Activated naive CD4-positive, alpha-beta T cell treated with anti-CD3 and anti-CD28 coated beads, Interleukin-2, amount 10 ng/mL, durations not matched to agents 7 days and 5 days (primary cell): ENCODE measurements around the gene GSTT4.
"Not testable (repeated sequence)": the region's sequence is repeated elsewhere in the genome, so short reads cannot be mapped to it uniquely, and the experiment has no call there.

Experiments
- CTCF ChIA-PET: fragments of 350-600 bp; sonication (Branson Sonifier 250); formaldehyde crosslinking; loops from one replicate; lab custom pipeline; 2021; ENCODE audit warnings: antibody characterized with exemption; lab: Charles Lee
- DNase-seq: peaks from one replicate; pipeline ENCODE4 v3.0.0-alpha.2; 2020
- H3K27ac Mint-ChIP-seq: one replicate; pipeline ENCODE4 v1.8.0; 2021; ENCODE audit warnings: mild to moderate bottlenecking, moderate library complexity, mixed read lengths
- H3K27me3 Mint-ChIP-seq: one replicate; pipeline ENCODE4 v1.8.0; 2021; ENCODE audit warnings: mild to moderate bottlenecking, mixed read lengths
- H3K36me3 Mint-ChIP-seq: one replicate; pipeline ENCODE4 v1.8.0; 2021; ENCODE audit warnings: mixed read lengths
- H3K4me1 Mint-ChIP-seq: one replicate; pipeline ENCODE4 v1.8.0; 2021; ENCODE audit warnings: mixed read lengths
- H3K4me3 Mint-ChIP-seq: one replicate; pipeline ENCODE4 v1.8.0; 2021; ENCODE audit warnings: mild to moderate bottlenecking, moderate library complexity, mixed read lengths
- H3K9me3 Mint-ChIP-seq: one replicate; pipeline ENCODE4 v1.8.0; 2021; ENCODE audit warnings: mixed read lengths

GSTT4 gene

GRCh38 chr22:24005201-24005600 lies at the start of gene GSTT4:
GSTT4 (minus strand) TSS chr22:24005453; CDS start chr22:24005356, 97 bp downstream.
- no peak for DNase-seq
- Mint-ChIP-seq H3K9me3 (no peaks in the 10 kb centered on the region), H3K27me3 (peaks cover 50% of the 10 kb centered on the region), H3K36me3 (no peaks in the 10 kb centered on the region), H3K4me3 (no peak within 1 kb of the TSS), H3K27ac (no peak within 1 kb of the TSS), H3K4me1 (peaks cover 3% of the 10 kb centered on the region)
- CTCF ChIA-PET, result interaction anchor here (1.6 kb wide), 1 partner anchor 170 kb away, joined by 3 read pairs; no protein-coding TSS in a partner anchor

DNA sequence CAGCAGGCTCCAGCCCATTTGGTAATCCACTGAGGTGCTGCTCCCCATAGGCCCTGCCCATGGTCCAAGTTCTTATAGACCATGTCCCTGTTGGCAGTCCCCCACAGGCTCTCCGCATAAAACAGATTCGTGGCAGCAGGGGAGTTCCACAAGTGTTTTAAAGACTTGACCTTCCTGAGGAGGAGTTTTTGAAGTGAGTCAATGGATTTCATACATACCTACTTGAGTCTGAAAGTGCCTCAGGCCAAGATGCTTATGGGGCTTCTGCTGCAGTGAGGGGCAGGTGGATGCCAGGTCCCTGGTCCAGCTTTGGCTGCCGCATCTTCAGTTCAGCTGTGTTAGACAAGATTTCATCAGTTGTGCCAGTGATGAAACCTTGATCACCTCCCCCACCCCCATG lies 49.1 kb upstream of the GSTT4 start:
- peaks cover 55% of the 10 kb centered on the region for H3K36me3 Mint-ChIP-seq
- no peak overlapping the region for H3K27ac Mint-ChIP-seq

DNA sequence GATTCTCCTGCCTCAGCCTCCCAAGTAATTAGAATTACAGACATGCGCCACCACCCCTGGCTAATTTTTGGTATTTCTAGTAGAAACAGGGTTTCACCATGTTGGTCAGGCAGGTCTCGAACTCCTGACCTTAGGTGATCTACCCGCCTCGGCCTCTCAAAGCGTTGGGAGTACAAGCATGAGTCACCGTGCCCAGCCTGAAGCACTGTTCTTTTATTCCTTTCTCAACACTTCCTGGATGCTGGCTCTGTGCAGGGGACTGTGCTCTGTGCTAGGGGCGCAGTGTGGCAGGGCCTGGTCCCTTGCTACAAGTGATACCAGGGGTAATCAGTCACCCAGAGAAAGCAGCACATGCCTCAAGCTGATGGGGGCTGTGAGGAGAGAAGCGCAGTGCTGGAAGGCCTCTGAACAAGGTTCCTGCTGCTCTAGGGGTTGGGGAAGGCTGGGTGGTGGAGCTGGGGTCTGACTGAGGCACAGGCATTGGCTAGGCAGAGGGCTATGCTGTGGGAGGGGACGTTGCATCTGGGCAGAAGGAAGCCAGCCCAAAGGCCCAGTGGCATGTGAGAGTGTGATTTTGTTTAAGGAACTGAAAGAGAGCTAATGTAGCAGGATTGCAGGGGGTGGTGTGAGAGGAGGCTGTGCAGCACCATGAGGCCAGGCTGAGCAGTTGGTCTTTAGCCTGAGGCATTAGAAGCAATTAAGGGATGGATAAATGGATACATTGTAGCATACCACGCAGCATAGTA lies 48.4 kb upstream of the GSTT4 start:
- H3K9me3 Mint-ChIP-seq, result no peaks in the 10 kb centered on the region
- H3K36me3 Mint-ChIP-seq, result peaks cover 52% of the 10 kb centered on the region
- no peak overlapping the region for H3K4me3 Mint-ChIP-seq
- no peak overlapping the region for H3K27ac Mint-ChIP-seq
- DNase-seq, result no peak
- no peaks in the 10 kb centered on the region for H3K27me3 Mint-ChIP-seq
- CTCF ChIA-PET, result no interaction called here
- H3K4me1 Mint-ChIP-seq, result no peaks in the 10 kb centered on the region

More for the DNA sequence above, 49.1 kb upstream of the GSTT4 start:
- Mint-ChIP-seq H3K4me3 (no peak overlapping the region), H3K27me3 (no peaks in the 10 kb centered on the region), H3K4me1 (no peaks in the 10 kb centered on the region), H3K9me3 (no peaks in the 10 kb centered on the region)
- CTCF ChIA-PET, result no interaction called here
- no peak for DNase-seq

DNA sequence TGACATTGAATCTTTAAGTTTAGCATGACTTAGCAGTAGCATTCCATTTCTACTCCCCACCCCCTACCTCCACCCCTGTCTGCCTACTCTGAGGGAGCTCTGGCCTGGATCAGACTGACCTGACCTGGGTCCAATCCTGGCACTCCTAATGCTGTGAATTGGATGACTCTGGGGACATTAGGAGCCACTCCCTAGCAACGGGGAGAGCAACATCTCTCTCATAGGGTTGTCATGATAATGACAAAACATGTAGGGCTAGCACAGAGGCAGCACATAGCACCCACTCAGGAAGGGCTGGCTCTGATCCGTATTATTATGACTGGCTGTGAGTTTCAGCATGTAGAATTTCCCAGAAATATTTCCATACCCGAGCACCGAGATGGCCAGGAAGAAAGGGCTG lies 46.3 kb upstream of the GSTT4 start:
- no peak for DNase-seq
- H3K27me3 Mint-ChIP-seq, result no peaks in the 10 kb centered on the region
- H3K9me3 Mint-ChIP-seq, result no peaks in the 10 kb centered on the region
- H3K4me3 Mint-ChIP-seq, result no peak overlapping the region
- H3K36me3 Mint-ChIP-seq, result peaks cover 43% of the 10 kb centered on the region
- H3K27ac Mint-ChIP-seq, result no peak overlapping the region
- CTCF ChIA-PET, result no interaction called here
- no peaks in the 10 kb centered on the region for H3K4me1 Mint-ChIP-seq

- peaks cover 42% of the 10 kb centered on the region for H3K36me3 Mint-ChIP-seq
These were observed 45.8 kb upstream of the GSTT4 start for GRCh38 chr22:24051028-24051427.

DNA sequence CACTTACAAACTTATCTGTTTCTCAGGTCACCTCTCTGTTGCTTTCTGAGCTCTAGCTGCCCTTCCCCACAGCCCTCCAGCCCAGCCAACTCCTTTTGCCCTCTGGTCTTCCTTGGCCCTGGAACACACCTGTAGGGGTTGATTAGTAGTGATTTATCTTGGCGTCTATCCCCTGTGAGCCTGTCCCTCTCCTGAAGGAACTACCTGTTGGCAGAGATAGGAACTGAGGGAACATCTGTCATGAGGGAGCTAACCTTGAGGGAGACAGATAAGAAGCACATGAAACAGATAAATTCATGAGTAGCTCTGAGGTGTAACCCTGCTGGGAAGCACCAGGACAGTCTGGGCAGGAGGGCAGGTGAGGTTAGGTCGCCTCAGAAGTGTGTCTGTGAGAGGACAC lies 44.7 kb upstream of the GSTT4 start:
- H3K4me3 Mint-ChIP-seq, result no peak overlapping the region
- peaks cover 41% of the 10 kb centered on the region for H3K36me3 Mint-ChIP-seq
- no peaks in the 10 kb centered on the region for H3K9me3 Mint-ChIP-seq
- no peaks in the 10 kb centered on the region for H3K4me1 Mint-ChIP-seq
- CTCF ChIA-PET, result interaction anchor here (0.9 kb wide), 1 partner anchor 11 kb away, joined by 3 read pairs; no protein-coding TSS in a partner anchor
- no peak for DNase-seq
- peak overlapping the region; percentile 49 for H3K27ac Mint-ChIP-seq
- H3K27me3 Mint-ChIP-seq, result no peaks in the 10 kb centered on the region

More at GRCh38 chr22:24051028-24051427, 45.8 kb upstream of the GSTT4 start:
- H3K27ac Mint-ChIP-seq, result no peak overlapping the region
- H3K9me3 Mint-ChIP-seq, result no peaks in the 10 kb centered on the region
- no peak for DNase-seq
- no peaks in the 10 kb centered on the region for H3K27me3 Mint-ChIP-seq
- H3K4me3 Mint-ChIP-seq, result no peak overlapping the region
- H3K4me1 Mint-ChIP-seq, result no peaks in the 10 kb centered on the region
- CTCF ChIA-PET, result interaction anchor here (0.9 kb wide), 1 partner anchor 10 kb away, joined by 3 read pairs; no protein-coding TSS in a partner anchor

- Mint-ChIP-seq H3K27me3 (no peaks in the 10 kb centered on the region), H3K9me3 (no peaks in the 10 kb centered on the region), H3K27ac (no peak overlapping the region), H3K36me3 (peaks cover 45% of the 10 kb centered on the region), H3K4me3 (no peak overlapping the region), H3K4me1 (no peaks in the 10 kb centered on the region)
- DNase-seq, result no peak
- CTCF ChIA-PET, result no interaction called here
These were observed 44.0 kb upstream of the GSTT4 start for GRCh38 chr22:24049211-24049610.

DNA sequence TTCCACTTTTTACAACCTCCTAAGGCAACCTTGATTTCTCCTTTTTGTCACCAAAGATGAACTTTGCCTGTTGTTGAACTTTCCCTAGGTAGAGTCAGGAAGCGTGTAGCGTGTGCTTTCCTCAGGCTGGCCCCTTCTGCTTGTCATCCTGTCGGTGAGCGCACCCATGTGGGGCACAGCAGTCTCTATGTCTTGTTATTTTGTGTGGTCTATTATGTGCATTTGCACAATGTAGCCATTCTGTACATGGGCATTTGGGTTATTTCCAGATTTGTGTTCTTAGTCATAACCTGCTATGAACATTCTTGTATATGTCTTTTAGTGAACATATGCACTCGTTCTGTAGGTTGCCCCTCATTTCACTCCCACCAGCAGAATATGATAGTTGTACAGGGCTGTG lies 40.8 kb upstream of the GSTT4 start:
- H3K4me3 Mint-ChIP-seq, result no peak overlapping the region
- CTCF ChIA-PET, result no interaction called here
- H3K9me3 Mint-ChIP-seq, result no peaks in the 10 kb centered on the region
- H3K4me1 Mint-ChIP-seq, result no peaks in the 10 kb centered on the region
- no peaks in the 10 kb centered on the region for H3K27me3 Mint-ChIP-seq
- DNase-seq, result no peak
- no peak overlapping the region for H3K27ac Mint-ChIP-seq
- peaks cover 46% of the 10 kb centered on the region for H3K36me3 Mint-ChIP-seq

- CTCF ChIA-PET, result no interaction called here
- Mint-ChIP-seq H3K27ac (no peak overlapping the region), H3K4me3 (no peak overlapping the region), H3K4me1 (peaks cover under 1% of the 10 kb centered on the region), H3K9me3 (no peaks in the 10 kb centered on the region), H3K27me3 (no peaks in the 10 kb centered on the region), H3K36me3 (peaks cover 43% of the 10 kb centered on the region)
- DNase-seq, result no peak
These were observed 38.7 kb upstream of the GSTT4 start for GRCh38 chr22:24043958-24044357.

DNA sequence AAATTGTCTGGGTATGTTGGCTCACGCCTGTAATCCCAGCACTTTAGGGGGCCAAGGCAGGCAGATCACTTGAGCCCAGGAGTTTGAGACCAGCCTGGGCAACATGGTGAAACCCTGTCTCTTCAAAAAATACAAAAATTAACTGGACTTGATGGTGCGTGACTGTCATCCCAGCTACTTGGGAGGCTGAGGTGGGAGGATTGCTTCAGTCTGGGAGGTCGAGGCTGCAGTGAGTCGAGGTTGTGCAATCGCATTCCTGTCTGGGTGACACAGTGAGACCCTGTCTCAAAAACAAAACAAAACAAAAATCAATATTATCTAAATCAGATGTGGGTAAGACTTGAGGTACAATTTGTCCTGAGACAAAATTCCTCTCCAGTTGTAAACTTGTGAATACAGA lies 38.2 kb upstream of the GSTT4 start:
- H3K9me3 Mint-ChIP-seq, DNase-seq, H3K27me3 Mint-ChIP-seq, H3K4me3 Mint-ChIP-seq, H3K27ac Mint-ChIP-seq, H3K4me1 Mint-ChIP-seq, CTCF ChIA-PET: not testable (repeated sequence)
- peaks cover 44% of the 10 kb centered on the region for H3K36me3 Mint-ChIP-seq

- CTCF ChIA-PET, result no interaction called here
- no peak overlapping the region for H3K4me3 Mint-ChIP-seq
- H3K9me3 Mint-ChIP-seq, result no peaks in the 10 kb centered on the region
- H3K27ac Mint-ChIP-seq, result no peak overlapping the region
- H3K36me3 Mint-ChIP-seq, result peaks cover 56% of the 10 kb centered on the region
- peaks cover 19% of the 10 kb centered on the region for H3K4me1 Mint-ChIP-seq
- DNase-seq, result no peak
- no peaks in the 10 kb centered on the region for H3K27me3 Mint-ChIP-seq
These were observed 35.7 kb upstream of the GSTT4 start for GRCh38 chr22:24040946-24041345.

- peak overlapping the region; percentile 6 for H3K27ac Mint-ChIP-seq
- H3K4me1 Mint-ChIP-seq, result peaks cover 19% of the 10 kb centered on the region
- H3K9me3 Mint-ChIP-seq, result no peaks in the 10 kb centered on the region
- H3K36me3 Mint-ChIP-seq, result peaks cover 49% of the 10 kb centered on the region
- CTCF ChIA-PET, result no interaction called here
- no peaks in the 10 kb centered on the region for H3K27me3 Mint-ChIP-seq
- no peak for DNase-seq
- H3K4me3 Mint-ChIP-seq, result no peak overlapping the region
These were observed 33.8 kb upstream of the GSTT4 start for GRCh38 chr22:24039046-24039445.

- CTCF ChIA-PET, result no interaction called here
- Mint-ChIP-seq H3K27me3 (no peaks in the 10 kb centered on the region), H3K36me3 (peaks cover 46% of the 10 kb centered on the region), H3K4me1 (peaks cover 19% of the 10 kb centered on the region), H3K27ac (peak overlapping the region; percentile 90), H3K4me3 (no peak overlapping the region), H3K9me3 (no peaks in the 10 kb centered on the region)
- peak; percentile 49 for DNase-seq
These were observed 32.9 kb upstream of the GSTT4 start for GRCh38 chr22:24037851-24038765.

DNA sequence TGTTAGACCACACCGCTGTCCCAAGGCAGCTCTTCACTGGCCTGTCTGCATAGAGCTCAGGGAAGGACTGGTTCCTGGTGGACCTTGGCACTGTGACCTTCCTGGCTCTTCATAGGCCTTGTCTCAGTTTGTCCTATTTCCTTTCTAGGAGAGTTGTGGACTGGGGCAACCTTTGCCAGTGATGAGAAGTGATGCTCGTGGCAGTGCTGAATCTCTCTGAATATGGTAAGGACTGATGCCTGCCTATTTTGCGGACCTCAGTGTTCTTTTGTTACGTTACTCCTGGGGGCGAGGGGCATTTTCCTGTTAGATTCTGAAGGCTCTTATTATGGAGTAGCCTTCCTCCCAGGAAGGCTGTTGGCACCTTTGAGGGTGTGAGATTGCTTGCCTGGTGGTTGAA lies 30.0 kb upstream of the GSTT4 start:
- no peaks in the 10 kb centered on the region for H3K9me3 Mint-ChIP-seq
- no peak overlapping the region for H3K4me3 Mint-ChIP-seq
- H3K36me3 Mint-ChIP-seq, result peaks cover 48% of the 10 kb centered on the region
- CTCF ChIA-PET, result no interaction called here
- no peak for DNase-seq
- H3K27me3 Mint-ChIP-seq, result no peaks in the 10 kb centered on the region
- H3K27ac Mint-ChIP-seq, result no peak overlapping the region
- H3K4me1 Mint-ChIP-seq, result peaks cover 19% of the 10 kb centered on the region
